ENCODE measurements around the gene MAJIN. TPM values are rescaled to one million over a fixed set of nuclear protein-coding genes. Genes with fewer than 3 reads are reported as not detected.

MAJIN gene
- total and polyA plus RNA-seq, 7 donors: 0.25 TPM; not detected in 6

DNA sequence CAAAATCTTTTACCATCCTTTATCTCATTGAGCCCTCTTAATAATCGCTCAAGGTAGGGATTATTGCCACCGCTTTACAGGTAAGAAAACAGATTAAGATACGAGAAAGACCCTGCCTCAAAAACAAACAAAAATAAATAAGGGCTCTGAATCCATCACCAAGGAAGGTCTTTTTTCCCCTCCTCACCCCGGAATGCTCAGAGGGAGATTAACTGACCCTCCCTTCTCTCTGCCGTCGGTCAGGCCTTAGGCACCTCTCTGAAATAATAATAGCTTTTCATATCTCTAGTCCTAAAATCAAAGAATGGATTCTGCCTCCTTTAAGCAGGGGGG, 54.3 kb downstream of the MAJIN start:
- Histone ChIP-seq H3K4me1 (peaks cover 0 to 31% (median 27%) of the 10 kb centered on the region in 4 donors), H3K36me3 (peaks cover 8 to 19% (median 14%) of the 10 kb centered on the region in 4 donors), H3K4me3 (peak overlapping the region; percentile 35 to 90 (median 75)), H3K9me3 (no peaks in the 10 kb centered on the region), H3K27me3 (no peaks in the 10 kb centered on the region), H3K27ac (peak overlapping the region; percentile 79 to 86 (median 84))
- WGBS, 2 donors: 3 to 14% methylated on average over 6 of the region's 6 CpGs
- no peak for DNase-seq
- no peak for TF ChIP-seq EP300 (IDR thresholded peaks at IDR 0.05)
- TF ChIP-seq POLR2A (IDR thresholded peaks at IDR 0.05): peak in 1 of 2 donors; percentile 46
- TF ChIP-seq, protein P1, sequence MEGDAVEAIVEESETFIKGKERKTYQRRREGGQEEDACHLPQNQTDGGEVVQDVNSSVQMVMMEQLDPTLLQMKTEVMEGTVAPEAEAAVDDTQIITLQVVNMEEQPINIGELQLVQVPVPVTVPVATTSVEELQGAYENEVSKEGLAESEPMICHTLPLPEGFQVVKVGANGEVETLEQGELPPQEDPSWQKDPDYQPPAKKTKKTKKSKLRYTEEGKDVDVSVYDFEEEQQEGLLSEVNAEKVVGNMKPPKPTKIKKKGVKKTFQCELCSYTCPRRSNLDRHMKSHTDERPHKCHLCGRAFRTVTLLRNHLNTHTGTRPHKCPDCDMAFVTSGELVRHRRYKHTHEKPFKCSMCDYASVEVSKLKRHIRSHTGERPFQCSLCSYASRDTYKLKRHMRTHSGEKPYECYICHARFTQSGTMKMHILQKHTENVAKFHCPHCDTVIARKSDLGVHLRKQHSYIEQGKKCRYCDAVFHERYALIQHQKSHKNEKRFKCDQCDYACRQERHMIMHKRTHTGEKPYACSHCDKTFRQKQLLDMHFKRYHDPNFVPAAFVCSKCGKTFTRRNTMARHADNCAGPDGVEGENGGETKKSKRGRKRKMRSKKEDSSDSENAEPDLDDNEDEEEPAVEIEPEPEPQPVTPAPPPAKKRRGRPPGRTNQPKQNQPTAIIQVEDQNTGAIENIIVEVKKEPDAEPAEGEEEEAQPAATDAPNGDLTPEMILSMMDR (IDR thresholded peaks at IDR 0.05): no peak
- no peak for TF ChIP-seq POLR2AphosphoS5 (IDR thresholded peaks at IDR 0.05)
- intact Hi-C loops (cut with DNase I): no loop called here

DNA sequence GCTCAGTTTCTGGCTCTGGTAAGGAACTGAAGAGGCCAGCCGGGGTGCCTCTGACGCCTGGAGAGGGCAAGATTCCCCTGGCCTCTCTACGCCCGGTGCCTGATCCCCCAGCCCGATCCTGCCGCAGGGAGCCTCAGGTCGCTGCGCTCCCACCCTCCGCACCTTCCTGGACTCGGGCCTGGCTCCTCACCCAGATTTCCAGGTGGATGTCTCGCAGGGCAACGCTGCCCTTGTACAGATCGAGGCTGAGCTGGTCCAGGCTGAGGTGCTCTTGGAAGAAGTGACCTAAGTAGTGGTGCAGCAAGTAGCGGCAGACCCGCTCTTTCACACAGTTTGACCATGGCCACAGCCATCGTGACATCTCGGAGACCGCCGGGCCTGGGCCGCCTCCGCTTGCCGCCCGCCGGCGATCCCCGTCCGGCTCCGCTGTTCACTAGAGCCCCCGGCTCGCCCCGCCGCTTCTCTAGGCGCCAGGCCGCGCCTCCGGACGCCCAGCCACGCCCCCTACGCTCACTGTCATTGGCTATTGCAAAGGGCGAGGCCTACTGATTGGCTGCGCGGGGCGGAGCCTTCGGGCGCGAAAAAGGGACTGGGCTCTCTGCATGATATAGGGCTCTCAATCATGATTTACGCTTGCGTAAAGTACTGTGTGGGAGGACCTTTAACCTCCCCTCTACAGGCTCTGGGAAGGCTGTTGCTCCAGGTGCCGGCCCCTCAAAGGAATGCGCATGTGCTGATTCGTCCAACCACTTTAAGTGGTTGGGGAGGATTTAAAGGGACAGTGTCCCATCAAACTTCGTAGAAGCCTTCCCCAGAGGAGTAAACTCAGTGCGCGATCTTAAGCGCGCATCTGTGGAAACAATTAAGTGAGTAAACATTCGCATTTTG, 54.9 kb downstream of the MAJIN start, which contains the start of gene ATG2A:
TSS of gene ATG2A (minus strand) at position 435 of the 888 bp plus-strand sequence. CDS start at position 361, 74 bp downstream.
- peak; percentile 100 for DNase-seq
- H3K4me1 ChIP-seq: peaks cover 0 to 31% (median 27%) of the 10 kb centered on the region in 4 donors
- peak; percentile 78 to 94 (median 90) for TF ChIP-seq POLR2AphosphoS5 (IDR thresholded peaks at IDR 0.05)
- TF ChIP-seq, protein P1 (IDR thresholded peaks at IDR 0.05): no peak
- TF ChIP-seq POLR2A (IDR thresholded peaks at IDR 0.05): peak; percentile 85 to 88
- TF ChIP-seq EP300 (IDR thresholded peaks at IDR 0.05): peak in 1 of 4 donors; percentile 40
- H3K27ac ChIP-seq: peak within 1 kb of the TSS; percentile 79 to 86 (median 84)
- no peaks in the 10 kb centered on the region for H3K9me3 ChIP-seq
- H3K4me3 ChIP-seq: peak within 1 kb of the TSS; percentile 65 to 92 (median 88)
- no peaks in the 10 kb centered on the region for H3K27me3 ChIP-seq
- WGBS, 2 donors: 0% methylated on average over 57 of the region's 57 CpGs
- H3K36me3 ChIP-seq: peaks cover 12 to 25% (median 19%) of the 10 kb centered on the region in 4 donors
- intact Hi-C loops (cut with DNase I): no loop called here

DNA sequence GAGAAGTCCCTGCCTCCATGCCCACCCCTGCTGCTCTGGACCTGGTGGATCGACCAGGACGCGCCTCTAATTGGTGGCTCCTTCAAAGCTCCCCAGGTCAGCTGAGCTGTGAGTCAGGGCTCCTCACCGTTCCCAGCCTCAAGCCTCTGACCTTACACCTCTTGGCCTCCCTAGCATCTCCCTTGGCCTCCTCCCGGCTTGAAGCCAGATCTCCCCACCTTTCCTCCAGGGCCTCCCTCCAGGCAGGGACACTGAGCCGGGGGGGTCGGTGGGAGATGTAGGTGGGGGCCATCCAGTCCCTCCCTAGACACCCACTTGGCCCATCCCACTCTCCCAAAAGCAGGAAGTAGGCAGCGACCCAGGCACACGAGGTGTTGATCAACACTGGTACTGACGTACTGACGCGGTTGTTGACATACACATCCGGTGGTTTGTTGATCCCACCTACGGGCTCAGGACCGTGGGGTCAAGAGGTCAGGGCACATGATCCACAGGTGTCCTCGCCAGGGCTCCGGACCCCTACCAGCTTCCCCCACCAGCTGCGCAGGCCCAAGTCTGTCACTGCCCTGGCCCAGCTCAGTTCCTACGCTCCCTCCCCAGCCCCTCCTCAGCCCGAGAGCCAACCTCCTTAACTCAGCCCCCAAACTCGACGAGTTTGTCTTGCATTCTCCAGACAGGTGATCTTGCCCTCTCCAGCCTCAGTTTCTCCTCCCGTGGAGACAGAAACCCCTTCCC, 55.7 kb downstream of the MAJIN start:
- no peaks in the 10 kb centered on the region for H3K27me3 ChIP-seq
- 6 to 11% methylated on average over 23 of the region's 23 CpGs for WGBS, 2 donors
- DNase-seq: peak; percentile 82

DNA sequence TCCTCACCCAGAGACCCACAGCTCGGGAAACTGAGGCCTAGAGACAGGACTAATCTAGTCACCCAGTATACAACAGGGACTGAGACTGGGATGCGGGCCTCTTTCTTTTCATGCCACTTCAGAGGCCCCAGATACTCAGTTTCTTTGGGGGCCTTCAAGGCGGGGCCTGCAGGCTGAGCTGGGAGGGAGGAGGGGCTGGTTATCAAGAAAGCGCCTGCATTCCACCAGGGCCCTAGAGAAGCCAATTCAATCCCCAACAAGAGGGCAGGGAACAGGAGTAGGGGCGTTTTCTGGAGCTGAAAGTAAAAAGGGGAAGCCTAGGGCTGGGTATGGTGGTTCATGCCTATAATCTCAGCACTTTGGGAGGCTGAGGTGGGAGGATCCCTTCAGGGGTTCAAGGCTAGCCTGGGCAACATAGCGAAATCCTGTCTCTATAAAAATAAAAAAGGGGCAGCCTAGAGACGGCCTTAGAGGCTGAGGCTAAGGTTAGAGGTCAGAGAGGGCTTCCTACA, 56.5 kb downstream of the MAJIN start:
- Histone ChIP-seq H3K36me3 (peaks cover 28 to 41% (median 35%) of the 10 kb centered on the region in 4 donors), H3K27ac (peak overlapping the region in 2 of 4 donors; percentile 79 to 83), H3K9me3 (no peaks in the 10 kb centered on the region), H3K27me3 (no peaks in the 10 kb centered on the region), H3K4me3 (peak overlapping the region in 3 of 4 donors; percentile 65 to 90 (median 85)), H3K4me1 (peaks cover 0 to 31% (median 27%) of the 10 kb centered on the region in 4 donors)
- intact Hi-C loops (cut with DNase I): no loop called here
- DNase-seq: no peak
- WGBS, 2 donors: 84 to 85% methylated on average over 7 of the region's 7 CpGs
- TF ChIP-seq EP300 (IDR thresholded peaks at IDR 0.05): no peak
- TF ChIP-seq POLR2AphosphoS5 (IDR thresholded peaks at IDR 0.05): no peak
- TF ChIP-seq POLR2A (IDR thresholded peaks at IDR 0.05): no peak
- TF ChIP-seq, protein P1 (IDR thresholded peaks at IDR 0.05): no peak

More for the DNA sequence above, 55.7 kb downstream of the MAJIN start:
- Histone ChIP-seq H3K36me3 (peaks cover 20 to 34% (median 27%) of the 10 kb centered on the region in 4 donors), H3K9me3 (no peaks in the 10 kb centered on the region), H3K4me3 (peak overlapping the region; percentile 65 to 92 (median 88)), H3K4me1 (peaks cover 0 to 31% (median 27%) of the 10 kb centered on the region in 4 donors), H3K27ac (peak overlapping the region; percentile 79 to 83 (median 82))
- intact Hi-C loops (cut with DNase I): no loop called here
- TF ChIP-seq POLR2AphosphoS5 (IDR thresholded peaks at IDR 0.05): peak in 1 of 4 donors; percentile 7
- TF ChIP-seq, protein P1 (IDR thresholded peaks at IDR 0.05): no peak
